HepG2 (cell line): ENCODE measurements around the gene TRIM27. TPM values are rescaled to one million over a fixed set of nuclear protein-coding genes. Genes with fewer than 3 reads are reported as not detected.

Experiments
- BRD4 ChIP-seq: sonication (generic); formaldehyde crosslinking; IDR thresholded peaks from 2 replicates; pipeline ENCODE4 v1.4.0; 2020; ENCODE audit warnings: missing genetic modification reagents
- FOSL1 ChIP-seq: sonication (generic); formaldehyde crosslinking; IDR thresholded peaks from 2 replicates; pipeline ENCODE4 v1.9.0; 2021; ENCODE audit warnings: missing genetic modification reagents, borderline replicate concordance
- FOXA1 ChIP-seq, 2 experiments: fragments of 450-650 bp in 1 of 2; sonication (generic) in 1 of 2; formaldehyde crosslinking in 1 of 2; IDR thresholded peaks; 2 replicates each; pipeline versions ENCODE4 v1.4.0 to v1.6.1; 2016 to 2020; ENCODE audit warnings: missing genetic modification reagents in 1 of 2
- GLI4 ChIP-seq: sonication (generic); formaldehyde crosslinking; IDR thresholded peaks from 2 replicates; pipeline ENCODE4 v1.5.1; 2020; ENCODE audit warnings: missing genetic modification reagents, mild to moderate bottlenecking, moderate library complexity, borderline replicate concordance
- ISX ChIP-seq: sonication (generic); formaldehyde crosslinking; conservative IDR thresholded peaks from 2 replicates; pipeline ENCODE4 v1.5.0; 2020; ENCODE audit warnings: missing genetic modification reagents
- KDM5A ChIP-seq: fragments of 200-600 bp; sonication (generic); IDR thresholded peaks from 2 replicates; pipeline ENCODE4 v1.7.0; 2018; ENCODE audit warnings: antibody characterized with exemption, mild to moderate bottlenecking, low read length, borderline replicate concordance
- MED13 ChIP-seq: sonication (generic); formaldehyde crosslinking; IDR thresholded peaks from 2 replicates; pipeline ENCODE4 v1.5.0; 2020; ENCODE audit warnings: missing genetic modification reagents
- SAP130 ChIP-seq: IDR thresholded peaks from 2 replicates; pipeline ENCODE4 v1.6.1; 2016; ENCODE audit warnings: low read depth
- XRCC5 ChIP-seq: fragments of 200-400 bp; formaldehyde crosslinking; optimal IDR thresholded peaks from 2 replicates; pipeline ENCODE3; 2017; ENCODE audit warnings: mild to moderate bottlenecking, low read length
- ZNF430 ChIP-seq: sonication (generic); formaldehyde crosslinking; IDR thresholded peaks from 2 replicates; pipeline ENCODE4 v1.9.0; 2021; ENCODE audit warnings: mild to moderate bottlenecking, missing genetic modification reagents
- ZNF446 ChIP-seq: sonication (generic); formaldehyde crosslinking; IDR thresholded peaks from 2 replicates; pipeline ENCODE4 v1.5.0; 2020; ENCODE audit warnings: mild to moderate bottlenecking, missing genetic modification reagents
- ZNF652 ChIP-seq: IDR thresholded peaks from 2 replicates; pipeline ENCODE4 v1.6.1; 2016; ENCODE audit warnings: low read depth, borderline replicate concordance
- polyA plus RNA-seq, 8 experiments: library from polyadenylated mRNA; depleted of rRNA in 3 of 8; stranded (reverse) in 7 of 8; unstranded in 1 of 8; fragments of >200 nt; fragmentation: Illumina TruSeq in 4 of 8; extraction: Trizol in 4 of 8; gene quantifications; 2 replicates each; pipeline versions ENCODE4 v1.2.1 to v1.2.3, GENCODE V29; 2011 to 2016; ENCODE audit warnings: low read depth in 4 of 8, missing spikeins in 1 of 8, mixed read lengths in 1 of 8; ENCODE audit not compliant: insufficient read depth in 1 of 8
- total RNA-seq, 5 experiments: library from RNA; depleted of rRNA; stranded (reverse); fragments of >200 nt; fragmentation: Illumina TruSeq; extraction: Trizol; gene quantifications; 2 replicates each; pipeline ENCODE4 v1.2.3, GENCODE V29; 2016; ENCODE audit warnings: low read depth in 1 of 5
- TF ChIP-seq, protein P1 (sequence below): sonication (generic); formaldehyde crosslinking; IDR thresholded peaks from 2 replicates; pipeline ENCODE4 v1.4.0; 2020; ENCODE audit warnings: mild to moderate bottlenecking, missing genetic modification reagents
- TF ChIP-seq, protein P2 (sequence below): sonication (generic); formaldehyde crosslinking; IDR thresholded peaks from 2 replicates; pipeline ENCODE4 v1.8.0; 2022; ENCODE audit warnings: mild to moderate bottlenecking, missing genetic modification reagents, moderate library complexity
- TF ChIP-seq, protein P3 (sequence below): sonication (generic); formaldehyde crosslinking; IDR thresholded peaks from 2 replicates; pipeline ENCODE4 v1.8.0; 2022; ENCODE audit warnings: mild to moderate bottlenecking, missing genetic modification reagents; ENCODE audit not compliant: insufficient replicate concordance
- TF ChIP-seq, protein P4 (sequence below): sonication (generic); formaldehyde crosslinking; IDR thresholded peaks from 2 replicates; pipeline ENCODE4 v1.5.1; 2020; ENCODE audit warnings: missing genetic modification reagents, mild to moderate bottlenecking, borderline replicate concordance

The TRIM27 gene
- total and polyA plus RNA-seq, 2 of the 13 experiments (the other 11 are each of a cell fraction or from before 2014, with no cell fraction given): 88.6 to 112 TPM

DNA sequence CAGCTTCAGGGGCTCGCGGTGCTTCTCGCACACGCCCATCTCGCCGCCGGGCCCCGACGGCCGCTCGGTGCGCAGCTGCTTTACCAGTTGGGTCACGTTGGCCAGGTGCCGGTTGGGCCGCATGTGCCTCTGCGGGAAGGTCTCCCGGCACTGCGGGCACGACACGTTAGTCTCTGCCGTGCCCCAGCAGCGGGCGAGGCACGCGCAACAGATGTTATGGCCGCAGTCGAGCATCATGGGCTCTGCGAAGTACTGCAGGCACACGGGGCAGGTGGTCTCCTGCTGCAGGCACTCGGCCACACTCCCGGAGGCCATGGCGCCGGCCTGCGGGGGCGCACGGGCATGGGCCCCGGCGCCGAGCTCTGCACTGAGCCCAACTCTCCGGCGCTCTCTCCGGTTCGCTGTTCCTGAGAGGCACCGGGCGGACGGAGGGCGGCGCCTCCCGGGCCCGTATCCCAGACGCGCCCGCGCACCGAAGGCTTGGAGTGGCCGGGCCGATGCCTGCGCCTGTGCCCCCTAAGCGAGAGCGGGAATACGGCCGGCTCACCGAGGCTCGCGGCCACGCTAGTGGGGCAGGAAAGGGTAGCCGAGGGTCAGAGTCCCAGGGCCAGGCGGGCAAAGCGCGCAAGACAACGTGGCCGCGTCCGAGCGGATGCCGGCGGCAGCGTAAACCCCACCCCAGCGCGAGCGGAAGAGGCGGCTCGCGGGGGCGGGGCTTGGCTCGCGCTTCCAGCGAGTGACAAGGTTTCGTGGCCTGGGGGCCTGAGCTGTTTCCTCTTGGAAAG lies at the start of gene TRIM27 (continued):
- TF ChIP-seq, protein P1, sequence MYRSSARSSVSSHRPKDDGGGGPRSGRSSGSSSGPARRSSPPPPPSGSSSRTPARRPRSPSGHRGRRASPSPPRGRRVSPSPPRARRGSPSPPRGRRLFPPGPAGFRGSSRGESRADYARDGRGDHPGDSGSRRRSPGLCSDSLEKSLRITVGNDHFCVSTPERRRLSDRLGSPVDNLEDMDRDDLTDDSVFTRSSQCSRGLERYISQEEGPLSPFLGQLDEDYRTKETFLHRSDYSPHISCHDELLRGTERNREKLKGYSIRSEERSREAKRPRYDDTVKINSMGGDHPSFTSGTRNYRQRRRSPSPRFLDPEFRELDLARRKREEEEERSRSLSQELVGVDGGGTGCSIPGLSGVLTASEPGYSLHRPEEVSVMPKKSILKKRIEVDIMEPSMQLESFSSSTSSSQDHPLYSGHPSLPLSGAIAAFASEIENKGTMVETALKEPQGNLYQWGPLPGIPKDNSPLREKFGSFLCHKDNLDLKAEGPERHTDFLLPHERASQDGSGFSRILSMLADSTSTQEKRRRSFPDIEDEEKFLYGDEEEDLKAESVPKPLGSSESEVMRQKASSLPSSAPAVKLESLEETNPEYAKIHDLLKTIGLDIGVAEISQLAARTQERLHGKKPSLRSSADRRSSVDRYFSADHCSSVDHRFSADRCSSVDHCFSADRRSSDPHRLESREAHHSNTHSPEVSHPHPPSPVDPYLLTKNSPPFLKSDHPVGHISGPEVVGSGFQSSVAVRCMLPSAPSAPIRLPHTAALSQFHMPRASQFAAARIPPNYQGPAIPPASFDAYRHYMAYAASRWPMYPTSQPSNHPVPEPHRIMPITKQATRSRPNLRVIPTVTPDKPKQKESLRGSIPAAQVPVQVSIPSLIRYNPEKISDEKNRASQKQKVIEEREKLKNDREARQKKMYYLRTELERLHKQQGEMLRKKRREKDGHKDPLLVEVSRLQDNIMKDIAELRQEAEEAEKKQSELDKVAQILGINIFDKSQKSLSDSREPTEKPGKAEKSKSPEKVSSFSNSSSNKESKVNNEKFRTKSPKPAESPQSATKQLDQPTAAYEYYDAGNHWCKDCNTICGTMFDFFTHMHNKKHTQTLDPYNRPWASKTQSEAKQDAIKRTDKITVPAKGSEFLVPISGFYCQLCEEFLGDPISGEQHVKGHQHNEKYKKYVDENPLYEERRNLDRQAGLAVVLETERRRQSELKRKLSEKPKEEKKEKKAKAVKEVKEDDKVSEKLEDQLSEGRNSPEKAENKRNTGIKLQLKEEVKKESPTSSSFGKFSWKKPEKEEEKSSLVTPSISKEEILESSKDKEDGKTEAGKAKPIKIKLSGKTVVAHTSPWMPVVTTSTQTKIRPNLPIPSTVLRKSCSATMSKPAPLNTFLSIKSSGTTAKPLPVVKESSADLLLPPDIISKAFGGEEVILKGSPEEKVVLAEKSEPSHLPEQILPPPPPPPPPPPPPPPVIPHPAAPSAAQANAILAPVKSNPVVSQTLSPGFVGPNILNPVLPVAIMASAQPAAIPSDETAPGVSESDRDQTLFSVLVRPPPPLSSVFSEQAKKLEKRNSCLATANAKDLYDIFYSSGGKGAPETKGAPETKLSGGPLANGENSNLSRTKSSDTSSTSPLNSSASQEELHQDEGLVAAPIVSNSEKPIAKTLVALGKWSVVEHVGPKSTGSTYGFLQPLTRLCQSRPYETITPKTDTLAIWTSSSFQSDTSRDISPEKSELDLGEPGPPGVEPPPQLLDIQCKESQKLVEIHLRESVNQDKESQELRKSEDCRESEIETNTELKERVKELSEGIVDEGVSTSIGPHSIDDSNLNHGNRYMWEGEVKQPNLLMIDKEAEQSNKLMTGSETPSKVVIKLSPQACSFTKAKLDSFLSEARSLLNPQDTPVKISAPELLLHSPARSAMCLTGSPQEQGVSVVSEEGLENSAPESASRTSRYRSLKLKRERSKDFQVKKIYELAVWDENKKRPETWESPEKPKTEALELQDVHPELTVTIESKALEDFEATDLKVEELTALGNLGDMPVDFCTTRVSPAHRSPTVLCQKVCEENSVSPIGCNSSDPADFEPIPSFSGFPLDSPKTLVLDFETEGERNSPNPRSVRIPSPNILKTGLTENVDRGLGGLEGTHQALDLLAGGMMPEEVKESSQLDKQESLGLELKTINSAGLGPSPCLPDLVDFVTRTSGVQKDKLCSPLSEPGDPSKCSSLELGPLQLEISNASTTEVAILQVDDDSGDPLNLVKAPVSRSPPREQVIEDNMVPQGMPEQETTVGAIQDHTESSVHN: no peak
- TF ChIP-seq, protein P2, sequence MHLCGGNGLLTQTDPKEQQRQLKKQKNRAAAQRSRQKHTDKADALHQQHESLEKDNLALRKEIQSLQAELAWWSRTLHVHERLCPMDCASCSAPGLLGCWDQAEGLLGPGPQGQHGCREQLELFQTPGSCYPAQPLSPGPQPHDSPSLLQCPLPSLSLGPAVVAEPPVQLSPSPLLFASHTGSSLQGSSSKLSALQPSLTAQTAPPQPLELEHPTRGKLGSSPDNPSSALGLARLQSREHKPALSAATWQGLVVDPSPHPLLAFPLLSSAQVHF (CRISPR knock-in tag): peak; percentile 89
- TF ChIP-seq ZNF430: peak; percentile 83
- TF ChIP-seq, protein P3, sequence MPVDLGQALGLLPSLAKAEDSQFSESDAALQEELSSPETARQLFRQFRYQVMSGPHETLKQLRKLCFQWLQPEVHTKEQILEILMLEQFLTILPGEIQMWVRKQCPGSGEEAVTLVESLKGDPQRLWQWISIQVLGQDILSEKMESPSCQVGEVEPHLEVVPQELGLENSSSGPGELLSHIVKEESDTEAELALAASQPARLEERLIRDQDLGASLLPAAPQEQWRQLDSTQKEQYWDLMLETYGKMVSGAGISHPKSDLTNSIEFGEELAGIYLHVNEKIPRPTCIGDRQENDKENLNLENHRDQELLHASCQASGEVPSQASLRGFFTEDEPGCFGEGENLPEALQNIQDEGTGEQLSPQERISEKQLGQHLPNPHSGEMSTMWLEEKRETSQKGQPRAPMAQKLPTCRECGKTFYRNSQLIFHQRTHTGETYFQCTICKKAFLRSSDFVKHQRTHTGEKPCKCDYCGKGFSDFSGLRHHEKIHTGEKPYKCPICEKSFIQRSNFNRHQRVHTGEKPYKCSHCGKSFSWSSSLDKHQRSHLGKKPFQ: peak; percentile 91
- TF ChIP-seq ISX (CRISPR knock-in tag): 0 out of 2 replicates have a peak, but pooled peaks have one; percentile 10
- peak; percentile 43 for TF ChIP-seq XRCC5
- TF ChIP-seq ZNF652 (CRISPR knock-in tag): no peak
- TF ChIP-seq FOSL1 (CRISPR knock-in tag): peak; percentile 47; the same call in 1 of the 2 replicates
- TF ChIP-seq SAP130 (CRISPR knock-in tag): peak; percentile 97
- peak; percentile 88; the same call in 1 of the 2 replicates for TF ChIP-seq ZNF446 (CRISPR knock-in tag)
- TF ChIP-seq, protein P4, sequence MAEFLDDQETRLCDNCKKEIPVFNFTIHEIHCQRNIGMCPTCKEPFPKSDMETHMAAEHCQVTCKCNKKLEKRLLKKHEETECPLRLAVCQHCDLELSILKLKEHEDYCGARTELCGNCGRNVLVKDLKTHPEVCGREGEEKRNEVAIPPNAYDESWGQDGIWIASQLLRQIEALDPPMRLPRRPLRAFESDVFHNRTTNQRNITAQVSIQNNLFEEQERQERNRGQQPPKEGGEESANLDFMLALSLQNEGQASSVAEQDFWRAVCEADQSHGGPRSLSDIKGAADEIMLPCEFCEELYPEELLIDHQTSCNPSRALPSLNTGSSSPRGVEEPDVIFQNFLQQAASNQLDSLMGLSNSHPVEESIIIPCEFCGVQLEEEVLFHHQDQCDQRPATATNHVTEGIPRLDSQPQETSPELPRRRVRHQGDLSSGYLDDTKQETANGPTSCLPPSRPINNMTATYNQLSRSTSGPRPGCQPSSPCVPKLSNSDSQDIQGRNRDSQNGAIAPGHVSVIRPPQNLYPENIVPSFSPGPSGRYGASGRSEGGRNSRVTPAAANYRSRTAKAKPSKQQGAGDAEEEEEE (CRISPR knock-in tag): peak; percentile 36; the same call in 1 of the 2 replicates
- TF ChIP-seq MED13: peak; percentile 89; the same call in 1 of the 2 replicates
- TF ChIP-seq KDM5A: peak; percentile 28; the same call in 1 of the 2 replicates
- no peak for TF ChIP-seq FOXA1 (IDR thresholded peaks at IDR 0.05)
- peak; percentile 48; the same call in 1 of the 2 replicates for TF ChIP-seq FOXA1 (CRISPR knock-in tag; IDR thresholded peaks at IDR 0.05)
- peak; percentile 98 for TF ChIP-seq BRD4 (CRISPR knock-in tag)
- TF ChIP-seq GLI4 (CRISPR knock-in tag): no peak; the same call in 1 of the 2 replicates
